ENCODE data around the gene SMARCC1. TPM values are rescaled to one million over a fixed set of nuclear protein-coding genes. Genes with fewer than 3 reads are reported as not detected.
A peak's percentile ranks its signal among the peaks of the same experiment; 100 is the strongest.

SMARCC1 gene
- total and polyA plus RNA-seq, 8 donors = 9.0 to 58.7 (median 44.2) TPM

DNA sequence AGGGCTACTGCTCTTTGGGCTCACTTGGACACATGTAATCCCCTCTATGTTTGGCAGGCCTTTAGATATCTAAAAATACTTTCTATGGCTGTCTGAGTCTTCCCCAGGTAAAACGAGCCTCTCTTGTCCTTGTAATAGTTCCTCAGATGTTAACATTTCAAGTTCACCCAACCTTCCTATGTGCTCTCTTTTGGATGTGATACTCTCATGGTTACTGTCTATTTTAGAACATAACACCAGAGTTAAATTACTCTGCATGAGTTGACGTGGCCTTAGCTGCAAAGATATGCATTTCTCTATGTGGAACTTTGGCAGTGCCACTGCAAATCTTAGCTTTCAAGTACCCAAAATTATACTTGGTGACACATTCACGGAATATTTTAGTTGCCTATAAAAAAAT is 171.1 kb downstream of the SMARCC1 start:
- Histone ChIP-seq H3K9me3 (no peaks in the 10 kb centered on the region), H3K27ac (no peak overlapping the region), H3K4me3 (no peak overlapping the region), H3K36me3 (peaks cover 0 to 16% (median 0%) of the 10 kb centered on the region in 3 donors), H3K4me1 (peaks cover 10 to 22% (median 22%) of the 10 kb centered on the region in 3 donors), H3K27me3 (no peaks in the 10 kb centered on the region)
- ATAC-seq (no peak), DNase-seq (no peak), FAIRE-seq (no peak)
- 87 to 89% methylated on average over 3 of the region's 3 CpGs for WGBS, 2 donors
- TF ChIP-seq, protein P1, sequence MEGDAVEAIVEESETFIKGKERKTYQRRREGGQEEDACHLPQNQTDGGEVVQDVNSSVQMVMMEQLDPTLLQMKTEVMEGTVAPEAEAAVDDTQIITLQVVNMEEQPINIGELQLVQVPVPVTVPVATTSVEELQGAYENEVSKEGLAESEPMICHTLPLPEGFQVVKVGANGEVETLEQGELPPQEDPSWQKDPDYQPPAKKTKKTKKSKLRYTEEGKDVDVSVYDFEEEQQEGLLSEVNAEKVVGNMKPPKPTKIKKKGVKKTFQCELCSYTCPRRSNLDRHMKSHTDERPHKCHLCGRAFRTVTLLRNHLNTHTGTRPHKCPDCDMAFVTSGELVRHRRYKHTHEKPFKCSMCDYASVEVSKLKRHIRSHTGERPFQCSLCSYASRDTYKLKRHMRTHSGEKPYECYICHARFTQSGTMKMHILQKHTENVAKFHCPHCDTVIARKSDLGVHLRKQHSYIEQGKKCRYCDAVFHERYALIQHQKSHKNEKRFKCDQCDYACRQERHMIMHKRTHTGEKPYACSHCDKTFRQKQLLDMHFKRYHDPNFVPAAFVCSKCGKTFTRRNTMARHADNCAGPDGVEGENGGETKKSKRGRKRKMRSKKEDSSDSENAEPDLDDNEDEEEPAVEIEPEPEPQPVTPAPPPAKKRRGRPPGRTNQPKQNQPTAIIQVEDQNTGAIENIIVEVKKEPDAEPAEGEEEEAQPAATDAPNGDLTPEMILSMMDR (IDR thresholded peaks at IDR 0.05) = no peak
- intact Hi-C loops (cut with DNase I) = no loop called here

DNA sequence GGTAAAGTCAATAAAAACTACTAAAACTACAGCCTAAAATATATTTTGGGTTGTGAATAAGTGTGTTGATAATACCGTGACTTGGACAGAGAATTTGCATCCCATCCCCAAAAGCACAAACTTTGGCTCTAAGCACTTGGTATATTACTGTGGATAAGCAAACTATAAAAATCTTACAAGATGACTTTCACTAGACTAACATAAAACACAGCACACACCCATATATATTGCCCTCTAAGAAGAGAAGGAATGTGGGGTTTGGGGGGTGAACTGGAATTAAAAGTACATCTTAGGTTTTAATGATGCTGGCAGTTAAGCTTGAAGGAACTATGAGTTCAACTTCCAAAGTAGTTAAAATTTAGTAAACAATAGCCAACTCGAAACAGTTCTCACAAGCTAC is 174.4 kb downstream of the SMARCC1 start:
- FAIRE-seq (no peak), ATAC-seq (no peak), DNase-seq (no peak)
- H3K4me3 ChIP-seq = no peak overlapping the region
- H3K27ac ChIP-seq = no peak overlapping the region
- 91 to 92% methylated on average over 2 of the region's 2 CpGs for WGBS, 2 donors
- H3K27me3 ChIP-seq = no peaks in the 10 kb centered on the region
- TF ChIP-seq, protein P1 (IDR thresholded peaks at IDR 0.05) = no peak
- H3K4me1 ChIP-seq = peaks cover 0 to 5% (median 4%) of the 10 kb centered on the region in 3 donors
- intact Hi-C loops (cut with DNase I) = no loop called here
- H3K9me3 ChIP-seq = no peaks in the 10 kb centered on the region
- peaks cover 0 to 16% (median 0%) of the 10 kb centered on the region in 3 donors for H3K36me3 ChIP-seq

DNA sequence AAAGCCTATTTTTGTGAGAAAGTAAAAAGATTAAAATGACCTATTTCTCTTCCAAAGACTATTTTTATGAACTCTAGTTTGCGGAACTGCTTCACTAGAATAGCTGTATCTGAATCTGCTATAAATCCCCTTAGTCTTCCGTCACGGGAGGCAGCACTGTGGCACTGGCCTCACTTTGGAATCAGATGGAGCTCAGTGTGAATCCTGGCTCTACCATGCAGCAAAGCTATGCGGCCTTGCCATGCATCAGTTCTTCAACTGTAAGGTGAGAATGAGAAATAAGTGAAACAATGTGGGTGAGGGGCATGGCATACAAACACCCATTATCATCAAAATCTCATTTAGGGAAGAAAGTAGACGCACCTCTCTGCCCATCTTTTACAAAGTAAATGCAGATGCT is 175.5 kb downstream of the SMARCC1 start:
- intact Hi-C loops (cut with DNase I) = no loop called here
- WGBS, 2 donors = 93 to 97% methylated on average over 5 of the region's 5 CpGs
- Histone ChIP-seq H3K27me3 (no peaks in the 10 kb centered on the region), H3K4me3 (no peak overlapping the region), H3K27ac (no peak overlapping the region), H3K36me3 (peaks cover 0 to 16% (median 0%) of the 10 kb centered on the region in 3 donors), H3K4me1 (no peaks in the 10 kb centered on the region), H3K9me3 (no peaks in the 10 kb centered on the region)
- DNase-seq (no peak), FAIRE-seq (no peak), ATAC-seq (no peak)
- TF ChIP-seq, protein P1 (IDR thresholded peaks at IDR 0.05) = no peak

DNA sequence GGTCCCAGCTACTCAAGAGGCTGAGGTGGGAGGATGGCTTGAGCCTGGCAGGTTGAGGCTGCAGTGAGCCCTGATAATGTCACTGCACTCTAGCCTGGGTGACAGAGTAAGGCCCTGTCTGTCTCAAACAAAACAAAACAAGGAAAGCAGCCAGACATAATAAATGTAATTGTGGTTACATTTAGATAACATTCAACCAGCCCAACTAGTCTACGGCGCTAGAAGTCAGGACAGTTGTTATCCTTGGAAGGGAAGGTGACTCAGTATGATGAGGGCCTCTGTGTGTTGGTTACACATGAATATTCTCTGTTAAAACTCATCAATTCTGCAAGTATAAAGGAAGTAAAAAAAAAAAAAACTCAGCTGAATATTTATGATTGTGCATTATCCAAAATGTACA is 176.0 kb downstream of the SMARCC1 start:
- no peak overlapping the region for H3K4me3 ChIP-seq
- DNase-seq (no peak), FAIRE-seq (no peak), ATAC-seq (no peak)
- peaks cover 0 to 16% (median 0%) of the 10 kb centered on the region in 3 donors for H3K36me3 ChIP-seq
- no peaks in the 10 kb centered on the region for H3K9me3 ChIP-seq
- H3K4me1 ChIP-seq = no peaks in the 10 kb centered on the region
- TF ChIP-seq, protein P1 (IDR thresholded peaks at IDR 0.05) = no peak
- 33 to 49% methylated on average over 2 of the region's 2 CpGs for WGBS, 2 donors
- no peak overlapping the region for H3K27ac ChIP-seq
- no peaks in the 10 kb centered on the region for H3K27me3 ChIP-seq
- intact Hi-C loops (cut with DNase I) = no loop called here

DNA sequence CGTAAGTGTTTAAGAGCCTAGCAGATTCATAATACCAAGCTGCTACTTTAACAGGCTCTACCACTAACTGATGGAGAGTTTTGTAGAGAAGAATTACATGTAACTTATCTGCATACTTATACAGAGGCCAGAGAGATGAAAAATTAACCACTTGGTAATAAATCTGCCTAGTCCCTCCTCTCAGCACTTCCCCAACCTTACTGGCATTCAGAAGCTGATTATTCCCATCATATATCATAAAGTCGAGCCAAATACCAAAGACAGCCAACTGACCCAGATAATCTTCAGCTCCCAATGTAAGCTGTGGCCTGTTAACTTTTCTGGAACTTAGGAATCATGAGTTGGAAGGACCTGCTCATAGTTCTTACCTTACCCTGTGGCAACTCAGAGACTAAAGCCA is 177.5 kb downstream of the SMARCC1 start:
- TF ChIP-seq, protein P1 (IDR thresholded peaks at IDR 0.05) = no peak
- WGBS, 2 donors = 60 to 73% methylated on average over 2 of the region's 2 CpGs
- Histone ChIP-seq H3K27me3 (no peaks in the 10 kb centered on the region), H3K36me3 (peaks cover 0 to 7% (median 0%) of the 10 kb centered on the region in 3 donors), H3K4me3 (no peak overlapping the region), H3K4me1 (no peaks in the 10 kb centered on the region), H3K27ac (no peak overlapping the region), H3K9me3 (no peaks in the 10 kb centered on the region)
- intact Hi-C loops (cut with DNase I) = no loop called here
- DNase-seq = no peak
- no peak for FAIRE-seq
- ATAC-seq = peak in 2 of 4 donors; percentile 35 to 54
